Bladder microvascular endothelial cell (primary cell): ENCODE results near the gene TBC1D4. TPM values are rescaled to one million over a fixed set of nuclear protein-coding genes. Genes with fewer than 3 reads are reported as not detected.

Experiments
- total RNA-seq: library from RNA; depleted of rRNA; stranded (reverse); fragments of >200 nt; gene quantifications from 2 replicates; pipeline ENCODE4 v1.2.3, GENCODE V29; 2014

TBC1D4 gene, protein sequence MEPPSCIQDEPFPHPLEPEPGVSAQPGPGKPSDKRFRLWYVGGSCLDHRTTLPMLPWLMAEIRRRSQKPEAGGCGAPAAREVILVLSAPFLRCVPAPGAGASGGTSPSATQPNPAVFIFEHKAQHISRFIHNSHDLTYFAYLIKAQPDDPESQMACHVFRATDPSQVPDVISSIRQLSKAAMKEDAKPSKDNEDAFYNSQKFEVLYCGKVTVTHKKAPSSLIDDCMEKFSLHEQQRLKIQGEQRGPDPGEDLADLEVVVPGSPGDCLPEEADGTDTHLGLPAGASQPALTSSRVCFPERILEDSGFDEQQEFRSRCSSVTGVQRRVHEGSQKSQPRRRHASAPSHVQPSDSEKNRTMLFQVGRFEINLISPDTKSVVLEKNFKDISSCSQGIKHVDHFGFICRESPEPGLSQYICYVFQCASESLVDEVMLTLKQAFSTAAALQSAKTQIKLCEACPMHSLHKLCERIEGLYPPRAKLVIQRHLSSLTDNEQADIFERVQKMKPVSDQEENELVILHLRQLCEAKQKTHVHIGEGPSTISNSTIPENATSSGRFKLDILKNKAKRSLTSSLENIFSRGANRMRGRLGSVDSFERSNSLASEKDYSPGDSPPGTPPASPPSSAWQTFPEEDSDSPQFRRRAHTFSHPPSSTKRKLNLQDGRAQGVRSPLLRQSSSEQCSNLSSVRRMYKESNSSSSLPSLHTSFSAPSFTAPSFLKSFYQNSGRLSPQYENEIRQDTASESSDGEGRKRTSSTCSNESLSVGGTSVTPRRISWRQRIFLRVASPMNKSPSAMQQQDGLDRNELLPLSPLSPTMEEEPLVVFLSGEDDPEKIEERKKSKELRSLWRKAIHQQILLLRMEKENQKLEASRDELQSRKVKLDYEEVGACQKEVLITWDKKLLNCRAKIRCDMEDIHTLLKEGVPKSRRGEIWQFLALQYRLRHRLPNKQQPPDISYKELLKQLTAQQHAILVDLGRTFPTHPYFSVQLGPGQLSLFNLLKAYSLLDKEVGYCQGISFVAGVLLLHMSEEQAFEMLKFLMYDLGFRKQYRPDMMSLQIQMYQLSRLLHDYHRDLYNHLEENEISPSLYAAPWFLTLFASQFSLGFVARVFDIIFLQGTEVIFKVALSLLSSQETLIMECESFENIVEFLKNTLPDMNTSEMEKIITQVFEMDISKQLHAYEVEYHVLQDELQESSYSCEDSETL (N-terminal part only)
- 87.3 and 148 TPM in 2 replicates for total RNA-seq

DNA sequence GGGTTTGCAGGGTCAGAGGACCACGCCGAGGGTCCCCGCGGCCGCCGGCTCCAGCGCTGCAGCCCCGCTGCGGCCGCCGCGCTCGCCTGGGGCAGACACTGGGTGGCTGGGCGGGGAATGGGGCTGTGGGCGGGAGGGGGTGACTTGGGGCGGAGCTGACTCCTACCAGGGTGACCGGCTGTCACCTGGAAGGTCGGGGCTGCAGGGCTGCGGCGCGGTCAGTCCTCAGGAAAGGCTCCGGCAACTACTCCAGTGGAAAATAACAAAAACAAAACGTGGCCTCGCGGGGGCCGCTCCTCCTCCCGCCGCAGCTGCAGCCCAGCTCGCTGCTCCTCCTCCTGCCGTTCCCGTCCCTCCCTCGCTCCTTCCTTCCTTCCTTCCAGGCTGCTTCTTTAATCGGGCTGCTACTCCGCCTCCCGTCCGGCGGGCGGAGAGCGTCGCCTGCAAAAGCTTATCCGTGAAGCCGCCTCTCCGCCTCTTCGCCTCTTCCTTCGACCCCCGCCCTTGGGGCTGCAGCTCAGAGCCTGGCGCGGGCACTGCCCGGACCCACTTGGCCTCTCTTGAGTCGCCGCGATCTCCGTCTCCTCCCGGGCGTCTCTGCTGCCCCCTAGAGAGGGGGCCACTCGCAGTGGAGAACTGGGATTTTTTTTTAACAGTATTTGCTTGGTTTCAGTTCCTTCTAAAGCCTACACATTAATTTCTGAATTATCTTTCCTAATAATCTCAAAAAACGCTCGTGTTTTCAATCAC, at the start of gene TBC1D4:
Gene TBC1D4, minus strand, starts transcription at position 100 of the 750 bp plus-strand sequence. CDS start 402 bp downstream, outside the sequence.

Other genes with a start within 250 kb of the TBC1D4 start
- gene COMMD6, start 55.7 kb upstream of the TBC1D4 start, total RNA-seq = 22.3 and 56.2 TPM in 2 replicates
- gene UCHL3, start 67.6 kb upstream of the TBC1D4 start, total RNA-seq = 23.3 and 32.9 TPM in 2 replicates
- 10.7 and 119 TPM in 2 replicates for gene LMO7, start 154.2 kb upstream of the TBC1D4 start, total RNA-seq